B cell (primary cell): ENCODE data around the gene QRFP. TPM values are rescaled to one million over a fixed set of nuclear protein-coding genes. Genes with fewer than 3 reads are reported as not detected.

ENCODE experiments used
- ATAC-seq: fragments of 200-7000 bp; cut with Tn5 transposase; one replicate; pipeline ENCODE4 v1.10.0; 2021; ENCODE audit warnings: low read depth, mild to moderate bottlenecking, moderate number of reproducible peaks, moderate library complexity
- CTCF ChIA-PET: fragments of 350-600 bp; sonication (Branson Sonifier 250); formaldehyde crosslinking; loops from one replicate; lab custom pipeline; 2021; ENCODE audit warnings: antibody characterized with exemption, inconsistent platforms; lab: Charles Lee
- POLR2A ChIA-PET: fragments of 350-600 bp; sonication (Branson Sonifier 250); formaldehyde crosslinking; loops from one replicate; lab custom pipeline; 2021; ENCODE audit warnings: antibody characterized with exemption; lab: Charles Lee
- DNase-seq: peaks from one replicate; pipeline ENCODE4 v3.0.0; 2013
- H2AFZ ChIP-seq: 2 replicates; pipeline ENCODE4 v1.6.1; 2012; ENCODE audit warnings: mild to moderate bottlenecking, low read depth, low read length; ENCODE audit not compliant: insufficient read depth, poor library complexity, severe bottlenecking
- H3K27ac ChIP-seq, 2 donors: 1 replicate in 1 of 2; 2 replicates in 1 of 2; pipeline ENCODE4 v1.5.1; 2012 to 2013; ENCODE audit warnings: low read length in 2 of 2, mild to moderate bottlenecking in 2 of 2, moderate library complexity in 1 of 2
- H3K27me3 ChIP-seq, 4 experiments: fragments of 200-600 bp in 1 of 4; sonication (generic) in 1 of 4; replicated peaks in 1 of 4; 1 replicate in 2 of 4; 2 replicates in 2 of 4; pipeline versions ENCODE4 v1.6.1 to v1.7.0; 2013 to 2016; ENCODE audit warnings: low read length in 3 of 4, mild to moderate bottlenecking in 2 of 4, mixed read lengths in 1 of 4, moderate library complexity in 1 of 4; ENCODE audit not compliant: insufficient read depth in 4 of 4, control insufficient read depth in 3 of 4; ENCODE audit errors: control extremely low read depth in 1 of 4
- H3K36me3 ChIP-seq, 2 experiments: replicated peaks in 1 of 2; 1 replicate in 1 of 2; 2 replicates in 1 of 2; pipeline versions ENCODE4 v1.6.1 to v1.7.1; 2013; ENCODE audit warnings: low read length in 1 of 2; ENCODE audit not compliant: insufficient read depth in 2 of 2, control insufficient read depth in 1 of 2; ENCODE audit errors: control extremely low read depth in 1 of 2, extremely low read depth in 1 of 2
- H3K4me1 ChIP-seq, 2 donors: fragments of 200-600 bp in 1 of 2; sonication (generic) in 1 of 2; 1 replicate in 1 of 2; 2 replicates in 1 of 2; pipeline versions ENCODE4 v1.5.1 to v1.6.1; 2013 to 2017; ENCODE audit warnings: low read length in 2 of 2; ENCODE audit not compliant: control insufficient read depth in 2 of 2, insufficient read depth in 2 of 2
- H3K4me2 ChIP-seq: replicated peaks from 2 replicates; pipeline ENCODE3; 2012; ENCODE audit warnings: mild to moderate bottlenecking, low read depth, low read length; ENCODE audit not compliant: poor library complexity, severe bottlenecking
- H3K4me3 ChIP-seq, 5 experiments: fragments of 200-600 bp in 1 of 5; sonication (generic) in 1 of 5; 1 replicate in 3 of 5; 2 replicates in 2 of 5; pipeline versions ENCODE4 v1.5.1 to v1.7.0; 2011 to 2016; ENCODE audit warnings: low read length in 4 of 5, mild to moderate bottlenecking in 4 of 5, low read depth in 2 of 5, control low read depth in 1 of 5, moderate library complexity in 1 of 5; ENCODE audit not compliant: insufficient read depth in 1 of 5; ENCODE audit errors: control extremely low read depth in 1 of 5, extremely low read depth in 1 of 5
- H3K79me2 ChIP-seq: fragments of 200-600 bp; sonication (generic); one replicate; pipeline ENCODE4 v1.6.0; 2016; ENCODE audit warnings: low read length; ENCODE audit not compliant: control insufficient read depth, insufficient read depth
- H3K9ac ChIP-seq: fragments of 200-600 bp; sonication (generic); 2 replicates; pipeline ENCODE4 v1.6.1; 2017; ENCODE audit warnings: mild to moderate bottlenecking, low read length, moderate library complexity
- H3K9me3 ChIP-seq, 3 donors: one replicate each; pipeline versions ENCODE4 v1.6.1 to v1.7.1; 2013; ENCODE audit warnings: low read length in 2 of 3; ENCODE audit not compliant: control insufficient read depth in 2 of 3, insufficient read depth in 1 of 3; ENCODE audit errors: control extremely low read depth in 1 of 3
- H4K20me1 ChIP-seq: 2 replicates; pipeline ENCODE4 v1.6.0; 2012; ENCODE audit warnings: mild to moderate bottlenecking, low read length; ENCODE audit not compliant: insufficient read depth, control insufficient read depth, poor library complexity, severe bottlenecking
- H3K27ac Mint-ChIP-seq: one replicate; pipeline ENCODE4 v1.8.0; 2021; ENCODE audit warnings: mixed read lengths
- H3K27me3 Mint-ChIP-seq: one replicate; pipeline ENCODE4 v1.8.0; 2021; ENCODE audit warnings: mixed read lengths
- H3K4me1 Mint-ChIP-seq: one replicate; pipeline ENCODE4 v1.8.0; 2021; ENCODE audit warnings: mixed read lengths
- H3K4me3 Mint-ChIP-seq: one replicate; pipeline ENCODE4 v1.8.0; 2021; ENCODE audit warnings: mixed read lengths
- H3K9me3 Mint-ChIP-seq: one replicate; pipeline ENCODE4 v1.8.0; 2022; ENCODE audit warnings: mixed read lengths; ENCODE audit not compliant: insufficient read depth
- CTCF ChIP-seq: fragments of 200-600 bp; IDR thresholded peaks from one replicate; pipeline ENCODE4 v1.8.0; 2022; ENCODE audit warnings: antibody characterized with exemption, mild to moderate bottlenecking
- EZH2 ChIP-seq: IDR thresholded peaks from 2 replicates; pipeline ENCODE4 v1.6.1; 2012; ENCODE audit warnings: borderline replicate concordance, low read depth, mild to moderate bottlenecking, moderate library complexity, low read length; ENCODE audit not compliant: insufficient read depth, poor library complexity, severe bottlenecking
- WGBS: methylation state at CpG from one replicate; pipeline ENCODE4 v1.1.5; 2013; ENCODE audit warnings: missing lambda C conversion rate; ENCODE audit not compliant: insufficient coverage; 5-methylcytosine and 5-hydroxymethylcytosine counted together
- intact Hi-C: fragments of 100-400 bp; cut with micrococcal nuclease; formaldehyde crosslinking; loops from one replicate; pipeline ENCODE4 v1.10.0; 2022
- polyA plus RNA-seq: library from polyadenylated mRNA; depleted of rRNA; stranded (reverse); fragments of >200 nt; gene quantifications from 2 replicates; pipeline ENCODE4 v1.2.3, GENCODE V29; 2012
- total RNA-seq, 2 donors: library from RNA; stranded (reverse); fragments of 120-200 nt in 1 of 2; gene quantifications; 1 replicate in 1 of 2; 2 replicates in 1 of 2; pipeline versions ENCODE4 v1.2.3 to v1.2.4, GENCODE V29; 2013 to 2022

The QRFP gene
- total and polyA plus RNA-seq, 2 donors (not counting 1 experiment from before 2014, with no cell fraction given): 0.07 TPM; not detected in 1

GRCh38 chr9:130885484-130886375, 10.9 kb downstream of the QRFP start:
- H3K27ac ChIP-seq: no peak overlapping the region
- intact Hi-C loops: no loop called here
- H3K4me1 ChIP-seq: no peaks in the 10 kb centered on the region
- Mint-ChIP-seq H3K27me3 (no peaks in the 10 kb centered on the region), H3K4me3 (no peak overlapping the region), H3K4me1 (no peaks in the 10 kb centered on the region), H3K27ac (no peak overlapping the region), H3K9me3 (no peaks in the 10 kb centered on the region)
- H3K27me3 ChIP-seq: no peaks in the 10 kb centered on the region
- peaks cover 0 to 58% of the 10 kb centered on the region in 2 experiments for H3K36me3 ChIP-seq
- no peak overlapping the region for H2AFZ ChIP-seq
- no peak overlapping the region for H3K4me2 ChIP-seq
- H3K4me3 ChIP-seq: no peak overlapping the region
- no peak overlapping the region for H3K9ac ChIP-seq
- ChIA-PET POLR2A (no interaction called here), CTCF (no interaction called here)
- no peaks in the 10 kb centered on the region for H3K9me3 ChIP-seq
- no peak for ATAC-seq
- WGBS: 97% methylated on average over 35 of the region's 35 CpGs
- no peaks in the 10 kb centered on the region for H4K20me1 ChIP-seq
- no peaks in the 10 kb centered on the region for H3K79me2 ChIP-seq
- no peak for TF ChIP-seq CTCF
- no peak for TF ChIP-seq EZH2
- DNase-seq: no peak
